HG03097 (cell line): ENCODE data around the gene ANKRD11.
"Not testable (repeated sequence)": the region's sequence is repeated elsewhere in the genome, so short reads cannot be mapped to it uniquely, and the experiment has no call there.

Experiments used
- ATAC-seq: cut with Tn5 transposase; IDR thresholded peaks from one replicate; pipeline ENCODE4 v1.9.1; 2021; ENCODE audit not compliant: unreplicated experiment, low FRiP score

ANKRD11 gene

DNA sequence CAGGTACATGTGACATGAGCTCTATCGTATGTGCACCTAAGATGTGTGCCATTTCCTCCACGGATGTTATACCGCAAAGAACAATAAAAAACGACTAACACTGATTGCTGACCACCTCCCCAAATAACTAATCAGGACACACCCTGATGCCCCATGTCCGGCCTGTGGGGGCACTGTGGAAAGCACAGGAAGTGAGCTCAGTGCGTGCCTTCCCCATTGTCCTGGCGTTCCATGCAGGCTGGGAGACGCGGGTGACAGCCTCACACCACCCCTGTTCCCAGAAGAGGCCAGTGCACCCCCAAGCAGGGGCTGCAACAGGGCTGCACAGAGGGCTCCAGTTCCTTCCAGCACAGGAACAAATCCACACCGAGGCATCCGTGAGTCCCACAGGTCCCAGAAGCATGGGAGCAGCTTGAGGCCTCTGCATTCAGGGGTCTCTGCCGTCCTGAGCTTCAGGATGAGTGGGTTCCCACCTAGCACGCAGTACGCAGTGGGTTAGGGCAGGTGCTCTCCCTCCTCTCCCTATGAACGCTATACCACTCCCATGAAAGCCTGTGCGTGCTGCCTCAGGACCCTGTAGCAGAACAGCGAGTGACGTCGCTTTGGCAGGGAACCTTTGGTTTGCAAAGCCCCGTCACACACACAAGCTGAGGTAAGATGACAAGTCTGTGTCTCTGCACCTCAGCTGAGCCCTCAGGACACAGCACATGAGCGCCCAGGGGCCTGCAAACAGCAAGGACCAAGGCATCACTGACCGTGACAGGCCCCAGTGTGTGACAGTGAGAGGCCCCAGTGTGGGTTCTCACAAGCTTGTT is 155.2 kb downstream of the ANKRD11 start:
- no peak for ATAC-seq

DNA sequence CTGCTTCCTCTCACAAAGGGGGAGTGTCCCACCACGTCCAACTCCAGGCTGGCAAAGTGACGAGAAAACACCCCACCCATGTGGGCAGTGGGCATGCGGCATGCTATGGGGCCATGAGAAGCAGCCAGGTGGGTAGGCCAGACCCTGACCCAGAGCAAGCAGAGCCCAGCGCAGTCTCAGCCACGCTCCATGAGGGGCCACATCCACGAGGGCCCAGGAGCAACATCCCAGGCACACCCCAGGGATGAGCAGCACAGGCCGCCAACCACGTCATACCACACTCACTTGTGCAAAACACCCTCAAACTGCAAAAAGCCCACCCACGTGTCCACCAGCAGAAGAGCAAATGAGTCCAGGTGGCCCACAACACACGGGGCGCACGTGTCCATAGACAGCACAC is 155.9 kb downstream of the ANKRD11 start:
- no peak for ATAC-seq

DNA sequence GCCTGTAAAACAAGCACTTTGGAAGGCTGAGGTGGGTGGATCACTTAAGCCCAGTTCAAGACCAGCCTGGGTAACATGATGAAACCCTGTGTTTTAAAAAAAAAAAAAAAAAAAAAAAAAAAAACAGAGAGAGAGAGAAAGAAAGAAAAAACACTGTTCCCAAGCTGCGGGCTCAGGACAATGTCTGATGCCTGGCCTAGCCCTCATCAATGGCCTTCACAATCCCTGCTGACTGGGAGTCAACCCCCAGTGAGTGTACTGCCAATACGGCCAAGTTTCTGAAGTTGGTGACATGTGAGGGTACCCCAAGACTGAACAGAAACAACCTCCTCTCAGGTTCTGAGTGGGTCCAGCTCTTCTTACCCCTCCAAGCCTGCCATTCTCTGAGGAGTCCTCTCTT is 156.3 kb downstream of the ANKRD11 start:
- no peak for ATAC-seq

DNA sequence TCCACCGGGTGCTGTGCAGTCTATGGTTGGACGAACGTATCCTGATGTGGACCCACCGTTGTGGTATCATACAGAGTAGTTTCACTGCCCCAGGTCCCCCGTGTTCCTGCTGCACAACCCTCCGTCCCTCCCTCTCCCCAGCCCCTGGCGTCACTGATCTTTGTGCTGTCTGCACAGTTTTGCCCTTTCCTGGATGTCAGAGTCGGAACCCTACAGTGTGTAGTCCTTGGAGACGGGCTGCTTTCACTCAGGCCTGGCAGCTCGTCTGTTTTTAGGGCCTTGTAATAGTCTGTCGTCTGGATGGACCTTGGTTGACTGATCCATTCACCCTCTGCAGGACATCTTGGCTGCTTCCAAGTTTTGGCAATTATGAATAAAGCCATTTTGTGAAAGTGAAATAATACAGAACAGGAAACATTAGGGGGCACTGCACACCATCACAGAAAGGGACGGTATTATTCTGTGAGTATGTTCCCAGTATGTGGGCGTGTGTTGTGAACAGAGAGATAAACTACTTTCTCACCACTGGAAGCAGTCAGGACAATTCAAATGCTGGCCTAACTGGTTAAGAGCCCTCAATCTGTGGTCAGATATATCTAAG is 156.9 kb downstream of the ANKRD11 start:
- not testable (repeated sequence) for ATAC-seq

DNA sequence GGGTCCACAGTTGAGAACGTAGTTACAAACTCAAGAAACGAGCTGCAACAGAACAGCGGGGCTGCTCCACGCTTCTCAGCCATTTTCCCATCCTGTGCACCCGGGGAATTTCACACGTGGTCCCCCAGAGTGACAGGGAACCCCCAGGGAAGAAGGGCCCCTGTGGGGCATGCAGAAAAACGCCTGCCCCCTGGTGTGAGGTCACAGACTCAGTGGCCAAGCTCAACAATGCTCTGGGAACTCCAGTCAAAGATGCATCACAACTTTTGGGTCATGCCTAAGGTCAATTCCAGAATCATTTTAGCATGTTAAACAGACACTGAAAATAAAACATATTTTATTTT is 157.5 kb downstream of the ANKRD11 start:
- no peak for ATAC-seq

DNA sequence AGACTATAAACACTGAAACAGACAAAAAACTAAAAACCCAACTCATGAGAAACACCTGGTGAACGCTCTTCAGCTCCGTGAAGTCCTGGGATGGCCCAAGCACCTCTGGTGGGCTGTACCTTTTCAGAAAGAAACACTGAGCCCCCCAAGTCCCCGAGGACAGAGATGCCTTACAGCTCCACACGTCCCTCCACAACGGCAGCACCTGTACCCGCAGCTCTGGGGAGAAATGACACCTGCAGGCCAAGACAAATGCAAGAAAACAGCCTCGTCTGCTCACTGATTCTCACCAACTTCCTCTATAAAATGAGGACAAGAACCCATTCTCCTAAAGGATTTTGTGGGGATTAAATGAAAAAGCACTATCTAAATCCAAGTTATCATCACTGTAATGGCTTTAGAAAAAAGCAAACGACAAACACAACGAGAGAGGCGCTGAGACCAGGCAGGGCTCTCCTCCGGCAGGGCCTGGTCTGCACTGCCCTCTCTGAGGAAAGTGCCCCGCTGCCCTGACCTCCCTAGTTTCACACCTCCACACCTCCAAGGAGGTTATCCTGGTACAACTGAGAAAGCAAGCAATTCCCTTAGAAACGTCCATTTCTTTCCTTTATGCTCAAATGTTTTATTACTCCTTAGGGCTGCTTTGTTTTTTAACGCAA is 158.0 kb downstream of the ANKRD11 start:
- ATAC-seq = no peak

DNA sequence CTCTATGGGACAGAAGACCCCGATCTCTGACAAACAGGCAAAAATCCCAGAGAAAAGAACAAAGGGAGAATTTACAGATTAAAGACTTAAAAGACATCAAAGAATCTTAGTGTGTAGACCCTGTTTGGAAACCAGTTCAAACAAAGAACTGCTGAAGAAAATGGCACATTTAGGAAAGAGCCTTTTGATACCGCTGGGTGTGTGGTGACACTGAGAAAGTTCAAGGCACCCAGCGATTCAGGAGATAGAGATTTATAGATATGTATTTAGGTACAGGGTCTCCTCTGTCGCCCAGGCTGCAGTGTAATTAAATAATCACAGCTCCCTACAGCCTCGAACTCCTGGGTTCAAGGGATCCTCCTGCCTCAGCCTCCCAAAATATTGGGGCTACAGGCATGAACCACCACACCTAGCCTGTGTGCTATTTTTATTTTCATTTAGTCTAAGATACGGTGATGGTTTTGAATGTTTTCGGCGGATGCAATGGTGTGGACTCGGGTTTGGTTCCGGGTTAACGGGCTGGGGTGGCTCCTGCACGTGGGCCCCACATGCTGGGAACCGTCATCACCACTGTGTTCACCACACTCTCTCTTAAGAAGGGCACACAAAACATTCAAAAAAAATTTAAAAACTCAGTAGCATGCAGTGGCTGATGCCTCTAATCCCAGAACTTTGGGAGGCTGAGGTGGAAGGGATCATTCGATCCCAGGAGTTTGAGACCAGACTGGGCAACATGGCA is 158.8 kb downstream of the ANKRD11 start:
- ATAC-seq = no peak

DNA sequence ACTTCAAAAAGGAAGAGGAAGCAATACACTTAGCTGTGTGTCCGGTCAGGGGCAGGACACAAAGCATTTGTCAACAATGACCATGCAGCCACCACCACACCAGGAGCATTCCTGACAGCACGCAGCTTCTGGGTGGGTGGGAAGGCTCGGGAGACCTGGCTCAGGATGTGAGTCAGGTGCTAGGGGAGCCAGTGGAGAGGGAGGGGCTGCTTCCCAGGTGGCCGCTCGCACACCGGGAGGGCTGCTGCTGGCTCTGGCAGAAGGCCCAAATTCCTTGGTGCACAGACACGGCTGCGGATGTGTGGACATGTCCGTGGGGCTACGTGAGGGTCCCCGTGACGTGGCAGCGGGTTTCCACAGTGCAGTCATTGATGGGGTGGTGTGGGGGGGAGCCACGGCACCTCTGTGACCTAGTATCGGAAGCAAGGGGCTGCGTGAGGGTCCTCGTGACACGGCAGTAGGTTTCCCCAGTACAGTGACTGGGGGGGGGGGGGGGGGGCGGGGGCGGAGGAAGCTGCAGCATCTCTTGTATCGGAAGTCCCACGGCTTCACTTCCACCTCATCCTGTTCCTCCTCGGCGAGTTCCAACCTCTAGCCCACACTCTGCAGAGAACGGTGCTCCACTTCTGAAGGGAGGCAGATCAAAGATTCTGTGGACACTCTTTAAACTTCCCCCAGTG is 160.0 kb downstream of the ANKRD11 start:
- no peak for ATAC-seq

DNA sequence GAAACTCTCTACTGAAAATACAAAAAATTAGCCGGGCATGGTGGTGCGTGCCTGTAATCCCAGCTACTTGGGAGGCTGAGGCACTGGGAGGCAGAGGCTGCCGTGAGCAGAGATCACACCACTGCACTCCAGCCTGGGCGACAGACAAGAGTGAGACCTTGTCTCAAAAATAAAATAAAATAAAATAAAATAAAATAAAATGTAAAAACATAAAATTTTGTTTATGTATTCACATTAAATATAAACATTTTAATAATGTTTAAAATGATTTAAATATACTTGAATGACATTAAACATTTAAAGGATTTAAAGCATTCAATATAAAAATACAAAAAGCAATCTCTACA is 160.6 kb downstream of the ANKRD11 start:
- not testable (repeated sequence) for ATAC-seq

DNA sequence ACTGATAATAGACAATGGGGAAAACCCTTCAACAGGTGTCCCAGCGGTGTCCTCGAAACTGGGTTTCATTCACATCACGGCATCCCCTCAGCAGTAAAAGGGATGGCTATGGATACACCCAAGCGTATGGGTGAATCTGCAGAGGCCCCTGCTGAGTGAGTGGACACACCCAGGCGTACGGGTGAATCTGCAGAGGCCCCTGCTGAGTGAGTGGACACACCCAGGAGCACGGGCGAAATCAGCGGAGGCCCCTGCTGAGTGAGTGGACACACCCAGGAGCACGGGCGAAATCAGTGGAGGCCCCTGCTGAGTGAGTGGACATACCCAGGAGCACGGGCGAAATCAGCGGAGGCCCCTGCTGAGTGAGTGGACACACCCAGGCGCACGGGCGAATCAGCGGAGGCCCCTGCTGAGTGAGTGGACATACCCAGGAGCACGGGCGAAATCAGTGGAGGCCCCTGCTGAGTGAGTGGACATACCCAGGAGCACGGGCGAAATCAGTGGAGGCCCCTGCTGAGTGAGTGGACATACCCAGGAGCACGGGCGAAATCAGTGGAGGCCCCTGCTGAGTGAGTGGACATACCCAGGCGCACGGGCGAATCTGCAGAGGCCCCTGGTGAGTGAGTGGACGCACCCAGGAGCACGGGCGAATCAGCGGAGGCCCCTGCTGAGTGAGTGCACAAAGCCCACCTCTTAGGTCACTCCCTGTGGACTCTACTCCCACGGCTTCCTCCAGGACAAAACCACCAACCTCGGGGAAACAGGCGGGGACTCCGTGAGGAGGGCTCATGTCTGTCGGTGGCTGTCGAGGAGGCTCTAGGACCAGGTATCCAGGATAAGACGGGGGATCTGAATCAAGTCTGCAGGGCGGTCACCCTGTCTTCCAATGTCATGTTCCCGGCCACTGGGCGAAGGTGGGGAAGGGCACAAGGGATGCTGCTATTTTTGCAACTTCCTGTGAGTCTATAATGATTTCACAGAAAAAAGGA is 161.7 kb downstream of the ANKRD11 start:
- ATAC-seq = not testable (repeated sequence)

DNA sequence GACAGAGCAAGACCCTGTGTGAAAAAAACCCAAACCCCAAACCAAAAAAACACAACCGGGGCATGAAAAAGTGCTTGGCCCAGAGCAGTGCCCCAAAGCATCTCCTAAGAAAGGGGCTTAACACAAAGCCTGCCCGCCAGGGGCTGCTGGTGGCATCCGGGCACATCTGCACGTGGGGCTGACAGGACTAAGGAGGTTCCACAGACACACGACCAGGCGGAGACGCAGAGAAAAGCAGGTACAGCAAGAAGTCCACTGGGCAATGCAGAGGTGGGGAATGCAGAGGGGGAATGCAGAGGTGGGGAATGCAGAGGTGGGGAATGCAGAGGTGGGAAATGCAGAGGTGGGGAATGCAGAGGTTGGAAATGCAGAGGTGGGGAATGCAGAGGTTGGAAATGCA is 163.6 kb downstream of the ANKRD11 start:
- ATAC-seq = no peak

DNA sequence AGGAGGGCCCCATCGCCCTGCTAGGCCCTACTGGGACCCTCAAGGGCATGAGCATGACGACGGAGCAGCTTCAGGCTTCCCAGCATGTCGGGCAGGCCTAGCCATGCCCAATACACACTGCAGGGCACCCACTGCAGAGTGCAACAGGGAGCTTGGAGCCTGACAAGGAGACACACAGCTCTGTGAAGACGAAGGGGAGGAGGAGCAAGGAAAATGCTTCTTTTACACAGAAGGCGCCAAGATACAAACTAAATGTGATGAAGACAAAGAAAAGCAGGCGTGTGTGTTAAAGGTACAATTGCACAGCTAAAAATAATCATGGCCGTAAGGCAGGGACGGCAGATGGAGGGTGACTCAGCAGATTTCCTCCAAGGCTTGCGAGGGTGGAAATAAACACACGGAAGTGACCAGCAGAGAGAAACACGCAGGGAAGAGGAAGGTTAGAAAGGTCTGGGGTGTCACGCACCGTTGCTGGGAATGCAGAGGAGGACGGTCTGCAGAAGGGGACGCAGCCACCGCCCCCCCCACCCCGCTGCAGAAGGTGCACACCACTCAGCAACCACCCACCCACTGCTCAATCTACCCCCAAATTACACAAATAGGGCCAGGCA is 164.4 kb downstream of the ANKRD11 start:
- no peak for ATAC-seq

DNA sequence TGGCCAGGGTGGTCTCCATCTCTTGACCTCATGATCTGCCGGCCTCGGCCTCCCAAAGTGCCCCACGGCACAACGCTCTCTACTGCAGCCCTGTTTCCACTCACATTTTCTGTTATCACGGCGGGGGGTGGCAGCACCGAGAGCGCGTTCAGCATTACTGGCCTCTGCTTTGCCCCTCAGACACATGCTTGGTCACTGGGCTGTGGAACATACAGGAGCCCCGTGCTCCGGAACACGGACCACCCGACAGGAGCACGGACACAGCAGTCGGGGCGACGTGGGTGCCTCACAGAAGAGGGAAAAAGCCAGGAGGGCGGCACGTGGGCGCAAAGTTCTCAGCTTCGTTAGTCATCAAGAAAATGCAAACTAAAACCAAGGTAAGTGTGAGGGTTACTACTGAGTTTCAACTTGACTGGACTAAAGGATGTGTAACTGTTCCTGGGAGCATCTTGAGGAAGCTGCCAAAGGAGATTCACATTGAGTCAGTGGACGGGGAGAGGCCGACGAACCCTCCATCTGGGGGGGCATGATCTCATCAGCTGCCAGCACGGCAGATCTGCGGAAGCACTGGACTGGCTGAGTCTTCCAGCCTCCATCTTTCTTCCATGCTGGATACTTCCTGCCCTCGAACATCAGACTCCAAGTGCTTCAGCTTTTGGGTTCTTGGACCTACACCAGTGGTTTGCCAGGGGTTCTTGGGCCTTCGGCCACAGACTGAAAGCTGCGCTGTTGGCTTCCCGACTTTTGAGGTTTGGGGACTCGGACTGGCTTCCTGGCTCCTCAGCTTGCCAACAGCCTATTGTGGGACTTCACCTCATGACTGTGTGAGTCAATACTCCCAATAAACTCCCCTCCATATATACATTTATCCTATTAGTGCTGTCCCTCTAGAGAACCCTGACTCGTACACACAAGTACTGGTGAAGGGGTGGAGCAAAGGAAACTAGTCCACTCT is 166.0 kb downstream of the ANKRD11 start:
- peak; percentile 47 for ATAC-seq

DNA sequence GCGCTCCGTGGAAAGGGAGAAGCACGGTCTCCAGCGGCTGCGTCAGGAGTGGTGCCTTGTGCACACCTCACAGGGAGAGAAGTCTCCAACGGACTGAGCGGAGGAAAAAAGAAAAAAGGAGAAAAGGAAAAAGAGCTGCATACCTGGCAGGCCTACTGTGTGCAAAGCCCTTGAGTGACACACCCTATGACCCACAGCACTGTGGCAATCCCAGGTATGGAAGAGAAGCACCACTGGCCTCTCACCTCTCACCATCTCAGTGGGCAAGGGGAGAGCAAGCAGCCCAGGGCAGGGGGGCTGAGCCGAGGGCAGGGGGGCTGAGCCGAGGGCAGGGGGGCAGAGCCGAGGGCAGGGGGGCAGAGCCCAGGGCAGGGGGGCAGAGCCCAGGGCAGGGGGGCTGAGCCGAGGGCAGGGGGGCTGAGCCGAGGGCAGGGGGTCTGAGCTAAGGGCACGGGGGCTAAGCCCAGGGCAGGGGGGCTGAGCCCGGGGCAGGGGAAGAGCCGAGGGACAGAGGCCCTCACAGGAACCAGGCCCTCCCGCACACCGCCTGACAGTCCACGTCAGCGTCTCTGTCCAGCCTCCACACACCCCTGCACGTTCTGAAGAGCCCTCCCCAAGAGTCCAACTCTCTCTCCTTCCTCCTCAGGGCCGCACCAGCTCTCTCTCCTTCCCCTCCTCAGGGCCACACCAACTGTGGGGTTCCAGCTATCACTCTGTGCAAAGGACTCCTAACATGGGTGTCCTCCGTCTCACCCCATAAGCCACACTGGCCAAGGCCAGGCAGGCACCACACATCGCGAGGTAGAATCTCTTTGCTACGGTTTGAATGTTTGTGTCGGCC is 167.0 kb downstream of the ANKRD11 start:
- ATAC-seq = no peak

DNA sequence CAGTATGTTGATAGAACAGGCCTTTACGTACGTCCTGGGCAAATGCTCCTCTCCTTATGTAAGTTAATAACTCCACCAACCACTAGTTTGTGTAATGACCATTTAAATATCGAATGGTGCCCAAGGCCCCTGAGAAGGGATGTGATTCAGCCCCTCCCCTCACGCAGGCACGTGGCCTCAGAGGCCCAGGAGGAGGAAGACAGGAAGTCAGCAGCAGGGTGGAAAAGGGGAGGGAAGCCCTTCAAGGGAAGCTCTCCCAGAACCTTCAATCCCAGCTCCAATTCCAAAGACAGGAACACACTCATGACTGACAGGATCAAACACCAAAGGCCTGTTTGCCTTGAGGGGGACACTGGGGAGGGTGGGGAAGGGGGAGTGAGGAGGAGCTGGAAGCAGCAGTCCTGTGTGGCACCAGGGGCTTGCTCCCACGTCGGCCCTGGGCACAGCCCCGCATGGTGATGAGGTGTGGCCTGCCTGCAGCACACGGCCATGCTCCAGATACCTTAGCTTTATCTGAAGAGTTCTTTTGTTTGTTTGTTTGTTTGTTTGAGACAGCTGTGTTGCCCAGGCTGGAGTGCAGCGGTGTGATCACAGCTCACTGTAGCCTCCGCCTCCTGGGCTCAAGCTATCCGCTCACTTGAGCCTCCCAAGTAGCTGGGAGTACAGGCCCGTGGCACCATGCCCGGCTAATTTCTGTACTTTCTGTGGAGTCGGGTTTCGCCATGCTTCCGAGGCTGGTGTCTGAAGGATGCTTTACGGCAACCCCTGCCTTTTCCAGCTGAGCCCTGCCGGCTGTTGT is 167.8 kb downstream of the ANKRD11 start:
- ATAC-seq = no peak

DNA sequence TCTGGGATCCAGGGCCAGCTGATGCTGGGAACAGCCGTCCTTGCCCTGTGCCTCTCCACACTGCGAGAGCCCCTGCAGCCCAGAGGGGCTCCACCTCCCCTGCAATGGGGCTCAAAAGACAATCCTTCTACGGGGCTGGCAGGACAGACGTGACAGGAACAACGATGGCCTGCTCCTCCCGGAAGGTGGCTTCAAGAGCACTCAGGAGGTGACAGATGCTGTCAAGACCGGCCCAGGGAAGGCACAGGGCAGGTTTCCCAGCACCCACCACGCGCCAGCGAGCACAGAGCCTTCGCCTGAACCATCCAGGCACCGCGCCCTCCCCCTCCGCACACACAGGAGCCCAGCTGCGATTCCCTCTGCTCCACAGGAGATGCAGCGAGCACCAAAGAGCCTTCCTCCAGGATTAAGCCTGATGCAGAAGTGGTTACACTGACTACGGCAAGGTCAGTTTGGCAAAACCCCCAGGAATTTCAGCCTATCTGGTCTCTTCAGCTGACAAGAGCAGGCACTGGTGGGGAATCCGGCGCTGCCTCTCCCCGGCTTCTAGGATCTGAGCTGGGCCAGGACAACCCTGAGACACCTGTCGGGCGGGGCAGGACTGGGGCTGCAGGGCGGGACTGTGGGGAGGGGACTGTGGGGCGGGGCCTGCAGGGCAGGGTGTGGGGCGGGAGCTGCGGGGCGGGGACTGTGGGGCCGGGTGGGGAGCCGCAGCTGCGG is 169.4 kb downstream of the ANKRD11 start:
- ATAC-seq = no peak
